Testis (tissue), 3 donors: Measurements from ENCODE around the gene HDAC8. TPM values are rescaled to one million over a fixed set of nuclear protein-coding genes. Genes with fewer than 3 reads are reported as not detected.
A peak's percentile ranks its signal among the peaks of the same experiment; 100 is the strongest.

Source experiments
- DNase-seq: peaks from one replicate; pipeline ENCODE4 v3.0.0-alpha.2; 2019
- H3K27ac ChIP-seq, 2 donors: fragments of 200-600 bp; sonication (generic); one replicate each; pipeline ENCODE4 v1.5.1; 2019
- H3K27me3 ChIP-seq: fragments of 200-600 bp; sonication (generic); one replicate; pipeline ENCODE4 v1.5.1; 2019
- H3K36me3 ChIP-seq: fragments of 200-600 bp; sonication (generic); one replicate; pipeline ENCODE4 v1.5.1; 2017; ENCODE audit warnings: low read depth; ENCODE audit errors: missing control alignments
- H3K4me1 ChIP-seq: fragments of 200-600 bp; sonication (generic); one replicate; pipeline ENCODE4 v1.5.1; 2019
- H3K4me3 ChIP-seq, 2 donors: fragments of 200-600 bp; sonication (generic); one replicate each; pipeline ENCODE4 v1.5.1; 2017 to 2019
- H3K9me3 ChIP-seq: fragments of 200-600 bp; sonication (generic); one replicate; pipeline ENCODE4 v1.5.1; 2017
- POLR2A ChIP-seq: fragments of 450-650 bp; IDR thresholded peaks from one replicate; pipeline ENCODE4 v1.6.1; 2017; ENCODE audit warnings: antibody characterized with exemption, mild to moderate bottlenecking, moderate library complexity
- WGBS, 2 donors: methylation state at CpG; one replicate each; pipeline ENCODE4 v1.1.5; 2018; 5-methylcytosine and 5-hydroxymethylcytosine counted together
- intact Hi-C: fragments of 100-400 bp; cut with DNase I; formaldehyde crosslinking; loops from one replicate; pipeline ENCODE4 v1.15.1; 2023; ENCODE audit warnings: low total_unique reads
- polyA plus RNA-seq: library from polyadenylated mRNA; stranded (reverse); fragments of 350-450 nt; fragmentation: Illumina TruSeq; extraction: RNeasy Lipid Tissue Mini Kit (QIAGEN cat#74804); gene quantifications from one replicate; pipeline ENCODE4 v1.2.3, GENCODE V29; 2014; ENCODE audit warnings: low read depth, low replicate concordance; ENCODE audit not compliant: insufficient read depth
- total RNA-seq, 2 donors: library from RNA; depleted of rRNA; stranded (reverse); fragments of >200 nt; gene quantifications; one replicate each; pipeline ENCODE4 v1.2.3, GENCODE V29; 2016
- TF ChIP-seq, protein P1 (sequence below), 3 experiments: fragments of 450-650 bp in 2 of 3; fragments of 200-600 bp in 1 of 3; sonication (generic) in 1 of 3; IDR thresholded peaks; one replicate each; pipeline ENCODE4 v1.5.1; 2016 to 2019; ENCODE audit warnings: antibody characterized with exemption in 3 of 3, mild to moderate bottlenecking in 2 of 3, moderate library complexity in 1 of 3

Gene HDAC8
- total and polyA plus RNA-seq, 3 donors from 2014 or later, result 8.3 to 30.3 (median 25.2) TPM

GRCh38 chrX:72371405-72371804 lies 201.2 kb downstream of the HDAC8 start:
- Histone ChIP-seq H3K27ac (no peak overlapping the region), H3K27me3 (no peaks in the 10 kb centered on the region), H3K36me3 (no peaks in the 10 kb centered on the region), H3K4me3 (no peak overlapping the region), H3K4me1 (no peaks in the 10 kb centered on the region), H3K9me3 (no peaks in the 10 kb centered on the region)
- no peak for DNase-seq
- TF ChIP-seq, protein P1, sequence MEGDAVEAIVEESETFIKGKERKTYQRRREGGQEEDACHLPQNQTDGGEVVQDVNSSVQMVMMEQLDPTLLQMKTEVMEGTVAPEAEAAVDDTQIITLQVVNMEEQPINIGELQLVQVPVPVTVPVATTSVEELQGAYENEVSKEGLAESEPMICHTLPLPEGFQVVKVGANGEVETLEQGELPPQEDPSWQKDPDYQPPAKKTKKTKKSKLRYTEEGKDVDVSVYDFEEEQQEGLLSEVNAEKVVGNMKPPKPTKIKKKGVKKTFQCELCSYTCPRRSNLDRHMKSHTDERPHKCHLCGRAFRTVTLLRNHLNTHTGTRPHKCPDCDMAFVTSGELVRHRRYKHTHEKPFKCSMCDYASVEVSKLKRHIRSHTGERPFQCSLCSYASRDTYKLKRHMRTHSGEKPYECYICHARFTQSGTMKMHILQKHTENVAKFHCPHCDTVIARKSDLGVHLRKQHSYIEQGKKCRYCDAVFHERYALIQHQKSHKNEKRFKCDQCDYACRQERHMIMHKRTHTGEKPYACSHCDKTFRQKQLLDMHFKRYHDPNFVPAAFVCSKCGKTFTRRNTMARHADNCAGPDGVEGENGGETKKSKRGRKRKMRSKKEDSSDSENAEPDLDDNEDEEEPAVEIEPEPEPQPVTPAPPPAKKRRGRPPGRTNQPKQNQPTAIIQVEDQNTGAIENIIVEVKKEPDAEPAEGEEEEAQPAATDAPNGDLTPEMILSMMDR (IDR thresholded peaks at IDR 0.05), result no peak
- no peak for TF ChIP-seq POLR2A
- WGBS, 2 donors, result 79 to 92% methylated on average over 3 of the region's 3 CpGs
- intact Hi-C loops, result no loop called here

GRCh38 chrX:72368796-72369195 lies 203.8 kb downstream of the HDAC8 start:
- no peaks in the 10 kb centered on the region for H3K4me1 ChIP-seq
- intact Hi-C loops, result no loop called here
- no peak overlapping the region for H3K4me3 ChIP-seq
- 47 to 72% methylated on average over 6 to 8 of the region's 8 CpGs for WGBS, 2 donors
- H3K27me3 ChIP-seq, result no peaks in the 10 kb centered on the region
- no peaks in the 10 kb centered on the region for H3K36me3 ChIP-seq
- H3K27ac ChIP-seq, result no peak overlapping the region
- H3K9me3 ChIP-seq, result no peaks in the 10 kb centered on the region
- peak; percentile 46 for DNase-seq
- TF ChIP-seq, protein P1 (IDR thresholded peaks at IDR 0.05), result no peak
- no peak for TF ChIP-seq POLR2A

- H3K27me3 ChIP-seq, result no peaks in the 10 kb centered on the region
- TF ChIP-seq, protein P1 (IDR thresholded peaks at IDR 0.05), result no peak
- TF ChIP-seq POLR2A, result no peak
- H3K27ac ChIP-seq, result no peak overlapping the region
- no peaks in the 10 kb centered on the region for H3K36me3 ChIP-seq
- WGBS, 2 donors, result 100% methylated on average over 1 of the region's 1 CpG; no CpG with 5 or more reads in 1 of the 2 donors
- H3K4me3 ChIP-seq, result no peak overlapping the region
- no peak for DNase-seq
- no peaks in the 10 kb centered on the region for H3K9me3 ChIP-seq
- intact Hi-C loops, result no loop called here
- H3K4me1 ChIP-seq, result no peaks in the 10 kb centered on the region
These were observed 205.1 kb downstream of the HDAC8 start for GRCh38 chrX:72367516-72367915.

DNA sequence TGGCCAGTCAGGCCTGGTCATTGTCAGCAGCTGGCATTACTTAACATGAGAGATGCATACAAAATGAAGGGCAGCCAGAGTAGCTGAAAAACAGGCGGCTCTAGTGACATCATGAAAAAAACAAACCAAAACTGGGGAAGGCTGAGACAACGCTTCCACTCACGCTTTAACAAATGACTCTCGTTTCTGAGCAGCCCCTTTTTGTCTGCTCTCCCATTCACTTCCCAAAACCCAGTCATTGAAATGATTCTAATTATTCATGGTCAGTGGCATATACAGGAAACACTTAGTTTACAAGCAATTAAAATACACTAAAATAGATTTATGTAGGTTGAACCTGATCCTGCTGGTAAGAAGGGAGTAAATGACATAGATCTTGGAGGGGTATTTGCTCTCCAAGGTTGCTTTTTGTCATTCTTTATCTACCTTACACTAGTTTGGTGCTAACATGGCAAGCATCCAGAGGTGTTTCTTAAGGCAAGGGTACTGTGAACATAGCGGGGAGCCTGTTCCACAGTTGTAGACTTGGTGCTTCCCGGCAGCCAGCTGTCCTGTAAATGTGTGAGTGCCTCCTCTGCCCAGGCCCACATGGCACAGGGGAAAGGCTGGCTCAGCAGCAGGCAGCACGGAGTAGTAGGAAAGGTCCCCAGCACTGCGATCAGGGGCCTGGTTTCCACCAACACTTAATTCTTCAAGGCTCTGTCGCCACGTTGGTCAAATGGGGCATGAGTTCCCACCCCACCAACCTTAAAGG lies 205.8 kb downstream of the HDAC8 start:
- 83 to 86% methylated on average over 4 to 9 of the region's 10 CpGs for WGBS, 2 donors
- intact Hi-C loops, result no loop called here
- Histone ChIP-seq H3K27me3 (no peaks in the 10 kb centered on the region), H3K4me3 (no peak overlapping the region), H3K4me1 (no peaks in the 10 kb centered on the region), H3K9me3 (no peaks in the 10 kb centered on the region), H3K36me3 (no peaks in the 10 kb centered on the region), H3K27ac (no peak overlapping the region)
- TF ChIP-seq, protein P1 (IDR thresholded peaks at IDR 0.05), result no peak
- no peak for TF ChIP-seq POLR2A
- no peak for DNase-seq

DNA sequence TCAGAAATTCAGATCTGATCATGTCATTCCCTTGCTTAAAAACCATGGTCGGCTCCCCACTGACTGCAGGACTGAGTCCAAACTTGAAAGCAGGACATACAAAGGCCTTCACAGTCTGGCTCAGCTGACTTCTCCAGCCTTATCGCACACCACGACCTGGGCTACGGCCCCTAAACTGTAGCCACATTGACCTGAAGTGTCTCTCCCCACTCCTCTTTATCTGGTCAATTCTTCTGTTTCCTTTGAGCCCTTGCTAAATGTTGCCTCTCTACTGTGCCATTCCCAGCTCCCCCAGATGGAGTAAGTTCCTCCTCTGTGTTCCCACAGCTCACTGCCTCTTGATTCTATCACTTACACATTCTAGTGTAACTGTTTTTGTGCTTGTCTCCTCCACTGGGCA lies 206.5 kb downstream of the HDAC8 start:
- TF ChIP-seq POLR2A, result no peak
- TF ChIP-seq, protein P1 (IDR thresholded peaks at IDR 0.05), result no peak
- Histone ChIP-seq H3K4me1 (no peaks in the 10 kb centered on the region), H3K27ac (no peak overlapping the region), H3K9me3 (no peaks in the 10 kb centered on the region), H3K4me3 (no peak overlapping the region), H3K36me3 (no peaks in the 10 kb centered on the region), H3K27me3 (no peaks in the 10 kb centered on the region)
- 79 to 87% methylated on average over 3 to 4 of the region's 4 CpGs for WGBS, 2 donors
- intact Hi-C loops, result no loop called here
- peak; percentile 78 for DNase-seq
